GM18507 (cell line): ENCODE measurements around the gene RPS15A.
"Not testable (repeated sequence)": the region's sequence is repeated elsewhere in the genome, so short reads cannot be mapped to it uniquely, and the experiment has no call there.

Source experiments
- DNase-seq: peaks from one replicate; pipeline ENCODE4 v3.0.0; 2011; ENCODE audit warnings: low read depth; ENCODE audit not compliant: insufficient read length; ENCODE audit errors: extremely low spot score
- FAIRE-seq: peaks from 2 replicates; lab custom pipeline; 2011; peaks lifted over from hg19 to GRCh38; lab: Jason Lieb, UNC

Gene RPS15A

DNA sequence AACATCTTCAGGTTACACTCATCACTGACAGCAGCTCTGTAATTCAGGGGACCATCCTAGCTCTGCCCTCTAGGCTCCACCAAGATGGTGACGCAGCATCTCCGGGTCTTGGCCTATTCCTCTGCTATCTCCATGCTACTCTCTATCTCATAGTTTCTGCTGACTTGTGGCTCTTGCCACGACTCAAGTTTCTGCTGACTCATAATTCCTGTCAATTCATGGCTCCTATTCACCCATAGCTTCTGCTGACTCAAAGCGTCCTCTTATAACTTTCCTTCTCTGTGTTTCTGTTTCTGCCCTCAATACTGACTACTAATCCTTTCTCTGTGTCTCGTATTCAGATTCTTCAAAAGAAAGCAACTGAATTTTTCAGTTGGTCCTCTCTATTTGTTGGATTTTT lies 27.4 kb downstream of the RPS15A start:
- FAIRE-seq: peak; percentile 78

DNA sequence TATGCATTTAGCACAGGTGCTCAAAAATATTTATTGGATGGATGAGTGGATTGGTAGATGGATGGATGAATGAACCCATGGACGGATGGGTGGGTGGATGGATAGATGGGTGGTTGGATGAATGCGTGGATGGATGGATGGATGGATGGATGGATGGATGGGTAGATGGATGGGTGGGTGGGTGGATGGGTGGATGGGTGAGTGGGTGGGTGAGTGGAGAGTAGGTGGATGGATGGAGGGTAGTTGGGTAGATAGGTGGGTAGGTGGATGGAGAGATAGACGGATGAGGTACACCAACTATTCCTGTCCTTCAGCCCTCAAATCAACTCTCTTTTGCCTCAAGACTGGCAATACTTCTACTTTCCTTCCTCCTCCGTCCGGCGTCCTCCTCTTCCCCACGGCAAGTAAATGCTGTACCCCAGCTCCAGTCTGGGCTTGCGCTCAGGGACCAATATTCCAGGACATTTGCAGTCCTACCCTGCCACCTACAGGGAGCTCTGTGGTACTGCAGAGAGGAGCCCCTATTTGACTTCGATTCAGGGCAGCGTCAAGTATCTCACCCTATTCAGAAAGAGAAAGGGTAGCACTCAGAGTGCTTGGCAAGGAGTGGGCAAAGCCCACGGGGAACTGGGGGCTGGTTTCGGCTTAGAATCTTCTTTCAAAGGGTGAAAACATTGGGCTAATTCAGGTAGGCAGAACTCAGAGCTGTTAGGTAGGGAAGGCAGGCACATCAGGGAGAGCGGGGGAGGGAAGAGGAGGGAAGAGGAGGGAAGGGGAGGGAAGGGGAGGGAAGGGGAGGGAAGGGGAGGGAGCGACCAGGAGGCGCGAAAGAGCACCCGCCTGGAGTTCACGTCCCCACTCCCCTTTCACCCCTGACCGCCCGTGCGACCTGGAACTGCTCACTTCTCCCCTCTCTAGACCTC lies 30.3 kb downstream of the RPS15A start:
- peak; percentile 96 for FAIRE-seq
- DNase-seq: not testable (repeated sequence)

More for the DNA sequence above, 27.4 kb downstream of the RPS15A start:
- not testable (repeated sequence) for DNase-seq

DNA sequence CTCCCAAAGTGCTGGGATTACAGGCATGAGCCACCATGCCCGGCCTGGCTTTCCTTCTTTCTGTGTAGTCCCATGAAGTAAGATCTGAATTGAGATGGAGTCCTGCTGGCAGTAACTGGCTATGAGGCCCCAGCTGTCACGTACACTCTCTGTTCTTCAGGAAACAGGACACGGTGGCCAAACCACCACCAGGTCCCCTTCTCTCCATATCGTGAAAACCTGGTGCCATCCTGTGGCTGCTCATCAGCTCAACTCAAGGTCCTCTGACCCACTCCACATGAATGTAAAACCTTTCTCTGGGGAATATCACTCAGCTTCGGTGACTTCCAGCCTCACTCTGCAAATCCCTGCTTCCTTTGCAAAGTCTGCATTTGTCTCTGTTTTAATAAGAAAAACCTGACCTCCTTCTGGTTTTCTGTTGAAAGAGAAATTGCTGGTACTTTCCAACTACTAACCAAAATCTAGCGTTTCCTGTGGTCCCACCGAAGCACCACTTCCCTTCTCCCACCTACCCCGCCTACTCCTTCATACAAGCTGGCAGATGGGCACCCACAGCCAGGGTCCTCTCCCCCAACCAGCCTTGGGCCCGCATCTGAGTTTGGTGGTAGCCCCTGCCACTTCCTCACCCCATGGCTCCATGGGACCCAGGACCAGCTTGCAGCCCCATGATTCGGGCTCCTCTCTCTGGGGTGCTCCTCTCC lies 32.0 kb downstream of the RPS15A start:
- peak; percentile 90 for FAIRE-seq
- not testable (repeated sequence) for DNase-seq

DNA sequence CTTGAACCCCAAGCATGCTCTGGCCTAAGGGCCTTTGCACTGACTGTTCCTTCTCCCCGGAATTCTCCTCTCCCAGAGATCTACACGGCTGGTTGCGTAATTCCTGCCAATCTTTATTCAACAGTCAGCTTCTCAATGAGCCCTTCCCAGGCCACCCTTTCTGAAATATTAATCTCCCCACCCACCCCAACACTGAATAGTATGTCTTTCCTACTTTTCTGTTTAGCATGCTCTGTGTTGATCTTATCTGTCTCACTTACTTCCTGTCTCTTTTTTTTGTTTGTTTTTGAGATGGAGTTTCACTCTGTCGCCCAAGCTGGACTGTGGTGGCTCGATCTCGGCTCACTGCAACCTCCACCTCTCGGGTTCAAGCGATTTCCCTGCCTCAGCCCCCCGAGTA lies 33.5 kb downstream of the RPS15A start:
- not testable (repeated sequence) for DNase-seq, FAIRE-seq

DNA sequence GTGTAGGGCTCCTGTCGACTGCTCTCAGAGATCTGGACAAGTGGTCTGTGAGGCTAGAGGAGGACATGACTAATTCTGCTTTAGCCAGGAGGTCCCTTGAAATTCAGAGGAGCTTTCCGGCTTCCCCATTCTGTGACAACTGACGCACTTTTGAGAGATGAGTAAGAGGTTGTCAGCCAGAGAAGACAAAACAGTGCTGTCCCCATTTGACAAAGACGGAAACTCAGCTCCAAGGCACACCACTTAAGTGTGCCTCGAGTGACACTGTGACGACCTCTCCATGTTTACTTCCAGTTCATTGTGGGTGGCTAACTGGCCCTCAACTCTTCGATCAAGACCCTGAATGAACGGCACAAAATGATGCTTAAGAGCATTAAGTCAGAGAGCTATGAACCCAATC lies 47.3 kb downstream of the RPS15A start:
- not testable (repeated sequence) for FAIRE-seq

DNA sequence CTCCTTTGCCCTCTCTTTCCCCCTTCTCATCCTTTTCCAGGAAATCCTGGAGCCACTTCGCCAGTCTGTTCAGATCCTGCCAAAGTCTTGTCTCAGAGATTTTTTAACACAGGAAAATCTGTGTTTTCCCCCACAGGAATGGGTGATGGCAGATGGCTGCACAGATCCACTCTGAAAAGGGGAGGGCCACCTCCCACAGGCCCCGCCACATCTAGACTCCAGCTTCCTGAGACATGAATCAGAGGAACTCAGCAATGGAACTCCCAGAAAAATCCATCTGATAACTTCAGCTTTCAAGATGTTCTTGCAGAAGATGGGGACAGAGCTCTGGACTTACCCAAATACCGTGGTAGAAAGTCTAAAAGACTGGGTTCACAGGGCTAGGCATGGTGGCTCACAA lies 50.1 kb downstream of the RPS15A start:
- not testable (repeated sequence) for DNase-seq

More for the DNA sequence above, 47.3 kb downstream of the RPS15A start:
- not testable (repeated sequence) for DNase-seq

DNA sequence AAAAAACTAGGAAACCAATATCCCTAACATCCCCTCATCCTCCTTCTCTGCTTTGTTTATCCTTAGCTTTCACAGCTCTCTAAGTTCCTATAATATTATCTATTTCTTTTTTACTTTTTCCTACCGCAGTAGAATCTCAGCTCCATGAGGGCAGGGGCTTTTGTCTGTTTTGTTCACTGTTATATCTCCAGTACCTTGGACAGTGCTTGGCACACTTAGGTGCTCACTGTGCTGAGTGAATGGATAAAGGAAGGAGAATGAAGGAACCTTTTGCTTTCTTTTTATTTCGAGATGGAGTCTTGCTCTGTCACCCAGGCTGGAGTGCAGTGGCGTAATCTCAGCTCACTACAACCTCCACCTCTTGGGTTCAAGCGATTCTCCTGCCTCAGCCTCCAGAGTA lies 51.4 kb downstream of the RPS15A start:
- not testable (repeated sequence) for FAIRE-seq, DNase-seq

More for the DNA sequence above, 50.1 kb downstream of the RPS15A start:
- not testable (repeated sequence) for FAIRE-seq

DNA sequence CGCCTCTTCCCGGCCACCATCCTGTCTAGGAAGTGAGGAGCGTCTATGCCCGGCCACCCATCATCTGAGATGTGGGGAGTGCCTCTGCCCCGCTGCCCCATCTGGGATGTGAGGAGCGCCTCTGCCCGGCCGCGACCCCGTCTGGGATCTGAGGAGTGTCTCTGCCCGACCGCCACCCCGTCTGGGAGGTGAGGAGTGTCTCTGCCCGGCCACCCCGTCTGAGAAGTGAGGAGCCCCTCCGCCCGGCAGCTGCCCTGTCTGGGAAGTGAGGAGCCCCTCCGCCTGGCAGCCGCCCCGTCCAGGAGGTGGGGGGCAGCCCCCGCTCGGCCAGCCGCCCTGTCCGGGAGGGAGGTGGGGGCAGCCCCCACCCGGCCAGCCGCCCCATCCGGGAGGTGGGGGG lies 55.9 kb downstream of the RPS15A start:
- DNase-seq, FAIRE-seq: not testable (repeated sequence)
